ENCODE results near the gene CCDC6.

- TF ChIP-seq CTCF (IDR thresholded peaks at IDR 0.05) (no peak), EP300 (IDR thresholded peaks at IDR 0.05) (no peak)
These were observed 3.5 kb upstream of the CCDC6 start for GRCh38 chr10:59909815-59910214.

Measured in ovary (tissue), 3 donors.